GM12878 (cell line): ENCODE results near the gene HIVEP2. TPM values are rescaled to one million over a fixed set of nuclear protein-coding genes. Genes with fewer than 3 reads are reported as not detected.
A peak's percentile ranks its signal among the peaks of the same experiment; 100 is the strongest.

ENCODE experiments used
- ATAC-seq: fragments of 200-7000 bp; cut with Tn5 transposase; 3 replicates; pipeline ENCODE4 v1.9.1; 2020; ENCODE audit warnings: mild to moderate bottlenecking, moderate library complexity
- BruUV-seq: library from RNA; stranded (reverse); fragments of 400-500 nt; replicated peaks from 2 replicates; lab custom pipeline; 2021; lab: Mats Ljungman, UMichigan
- CTCF ChIA-PET: fragments of 300-600 bp; sonication (Branson Sonifier 250); formaldehyde crosslinking; extraction: SDS; loops from one replicate; lab custom pipeline; 2021; ENCODE audit warnings: inconsistent platforms; lab: Yijun Ruan, JAX
- POLR2A ChIA-PET: fragments of 350-600 bp; formaldehyde crosslinking; extraction: SDS; loops from one replicate; lab custom pipeline; 2021; ENCODE audit warnings: inconsistent platforms; lab: Charles Lee
- RAD21 ChIA-PET: fragments of 300-600 bp; sonication (Branson Sonifier 250); formaldehyde crosslinking; loops from one replicate; lab custom pipeline; 2023; ENCODE audit warnings: antibody characterized with exemption; ENCODE audit not compliant: unreplicated experiment; lab: Charles Lee
- SMC1A ChIA-PET: fragments of 300-600 bp; sonication (Branson Sonifier 250); formaldehyde crosslinking; loops from one replicate; lab custom pipeline; 2023; ENCODE audit not compliant: unreplicated experiment, uncharacterized antibody; lab: Charles Lee
- DNase-seq: peaks from one replicate; pipeline ENCODE4 v3.0.0-alpha.2; 2011; ENCODE audit warnings: low read depth, low spot score
- FAIRE-seq: peaks from 3 replicates; lab custom pipeline; 2011; peaks lifted over from hg19 to GRCh38; lab: Jason Lieb, UNC
- H2AFZ ChIP-seq: 2 replicates; pipeline ENCODE4 v1.6.0; 2011; ENCODE audit warnings: low read depth, low read length, control low read depth; ENCODE audit not compliant: control insufficient read depth
- H3K27ac ChIP-seq: 2 replicates; pipeline ENCODE4 v1.5.1; 2011; ENCODE audit warnings: control low read depth; ENCODE audit not compliant: control insufficient read depth, insufficient read depth
- H3K27me3 ChIP-seq, 2 experiments: replicated peaks in 1 of 2; 2 replicates each; pipeline versions ENCODE4 v1.6.0 to v1.6.1; 2011; ENCODE audit warnings: low read length in 1 of 2; ENCODE audit not compliant: control insufficient read depth in 2 of 2, insufficient read depth in 2 of 2
- H3K36me3 ChIP-seq, 2 experiments: 2 replicates each; pipeline ENCODE4 v1.5.1; 2011; ENCODE audit warnings: low read length in 1 of 2; ENCODE audit not compliant: control insufficient read depth in 2 of 2, insufficient read depth in 2 of 2
- H3K4me1 ChIP-seq: 2 replicates; pipeline ENCODE4 v1.6.1; 2011; ENCODE audit warnings: mild to moderate bottlenecking, low read length, moderate library complexity, mixed read lengths; ENCODE audit not compliant: control insufficient read depth, insufficient read depth
- H3K4me2 ChIP-seq: 2 replicates; pipeline ENCODE4 v1.6.0; 2011; ENCODE audit warnings: control low read depth; ENCODE audit not compliant: control insufficient read depth, insufficient read depth
- H3K4me3 ChIP-seq: fragments of 200-600 bp; sonication (generic); 2 replicates; pipeline ENCODE4 v1.5.1; 2016
- H3K79me2 ChIP-seq: 2 replicates; pipeline ENCODE4 v1.6.0; 2011; ENCODE audit warnings: low read length; ENCODE audit not compliant: control insufficient read depth, insufficient read depth
- H3K9ac ChIP-seq: 2 replicates; pipeline ENCODE4 v1.8.0; 2011; ENCODE audit warnings: low read length, control low read depth, mixed read lengths; ENCODE audit not compliant: control insufficient read depth, insufficient read depth
- H3K9me3 ChIP-seq: replicated peaks from 3 replicates; pipeline ENCODE4 v1.5.1; 2011; ENCODE audit warnings: mild to moderate bottlenecking, low read length; ENCODE audit not compliant: control insufficient read depth, insufficient read depth
- H4K20me1 ChIP-seq: 2 replicates; pipeline ENCODE4 v1.6.0; 2011; ENCODE audit not compliant: control insufficient read depth, insufficient read depth
- CEBPZ ChIP-seq: fragments of 150-350 bp; IDR thresholded peaks from 2 replicates; pipeline ENCODE4 v1.6.1; 2016; ENCODE audit warnings: low read depth, low read length
- CREB1 ChIP-seq: IDR thresholded peaks from 2 replicates; pipeline ENCODE4 v1.6.1; 2012; ENCODE audit warnings: low read depth, mild to moderate bottlenecking, inconsistent platforms
- DPF2 ChIP-seq: fragments of 450-650 bp; IDR thresholded peaks from 2 replicates; pipeline ENCODE4 v1.6.1; 2017; ENCODE audit warnings: mild to moderate bottlenecking
- EP300 ChIP-seq, 2 experiments: fragments of 150-350 bp in 1 of 2; IDR thresholded peaks; 2 replicates each; pipeline ENCODE4 v1.6.1; 2011 to 2012; ENCODE audit warnings: low read depth in 2 of 2, low read length in 2 of 2, borderline replicate concordance in 1 of 2, improper control_type of control experiment in 1 of 2, inconsistent platforms in 1 of 2; ENCODE audit not compliant: control insufficient read depth in 1 of 2
- JUNB ChIP-seq: IDR thresholded peaks from 2 replicates; pipeline ENCODE4 v1.6.1; 2016; ENCODE audit warnings: antibody characterized with exemption, mild to moderate bottlenecking
- KLF5 ChIP-seq: fragments of 450-650 bp; IDR thresholded peaks from 2 replicates; pipeline ENCODE4 v1.6.1; 2014; ENCODE audit warnings: mild to moderate bottlenecking; ENCODE audit not compliant: partially characterized antibody
- NR2F1 ChIP-seq: fragments of 450-650 bp; conservative IDR thresholded peaks from 2 replicates; pipeline ENCODE4 v1.6.1; 2017; ENCODE audit warnings: mild to moderate bottlenecking
- SREBF2 ChIP-seq: IDR thresholded peaks from 2 replicates; pipeline ENCODE4 v1.6.1; 2012; ENCODE audit warnings: mild to moderate bottlenecking, low read length
- TCF12 ChIP-seq: IDR thresholded peaks from 2 replicates; pipeline ENCODE4 v1.6.1; 2011; ENCODE audit warnings: low read depth, mild to moderate bottlenecking, low read length
- WGBS: methylation state at CpG from one replicate; pipeline ENCODE4 v1.1.6; 2016; ENCODE audit warnings: low lambda C conversion rate; ENCODE audit not compliant: insufficient replicate concordance, insufficient coverage; ENCODE audit errors: missing lambda C conversion rate; 5-methylcytosine and 5-hydroxymethylcytosine counted together
- in situ Hi-C: fragments of 300-500 bp; cut with MboI; formaldehyde crosslinking; loops from 9 replicates; pipeline ENCODE4 v1.14.3; 2018; ENCODE audit warnings: mixed read lengths
- intact Hi-C: fragments of 100-400 bp; cut with micrococcal nuclease; formaldehyde crosslinking; loops from one replicate; pipeline ENCODE4 v1.14.2; 2022; ENCODE audit not compliant: unreplicated experiment
- polyA plus RNA-seq, 11 experiments: library from polyadenylated mRNA; depleted of rRNA in 4 of 11; unstranded in 6 of 11; stranded (reverse) in 5 of 11; fragments of >200 nt; fragmentation: Nextera tagmentation in 4 of 11; fragmentation: Illumina TruSeq in 1 of 11; extraction: Ambion mirVana in 4 of 11; extraction: Trizol in 1 of 11; gene quantifications; 1 replicate in 1 of 11; 2 replicates in 10 of 11; pipeline versions ENCODE4 v1.2.1 to v1.2.3, GENCODE V29; 2011 to 2016; ENCODE audit warnings: inconsistent platforms in 2 of 11, missing spikeins in 2 of 11, low read depth in 1 of 11
- total RNA-seq, 4 experiments: library from RNA; depleted of rRNA in 3 of 4; stranded (reverse); fragments of >200 nt in 3 of 4; fragmentation: Illumina TruSeq in 1 of 4; extraction: Trizol in 1 of 4; gene quantifications; 2 replicates each; pipeline versions ENCODE4 v1.2.1 to v1.2.3, GENCODE V29; 2013 to 2021

HIVEP2 gene
- total and polyA plus RNA-seq, 10 of the 15 experiments (the other 5 are each of a cell fraction or from before 2014, with no cell fraction given): 1.2 to 15.7 (median 10.2) TPM

GRCh38 chr6:142881761-142882160, 63.2 kb downstream of the HIVEP2 start:
- POLR2A ChIA-PET: interaction anchor here (0.6 to 6.4 kb wide), 15 partner anchors 9 to 95 kb away, joined by 3 to 78 read pairs (median 4); no protein-coding TSS in a partner anchor
- Histone ChIP-seq H2AFZ (no peak overlapping the region), H4K20me1 (no peaks in the 10 kb centered on the region), H3K4me1 (peaks cover 43% of the 10 kb centered on the region), H3K4me2 (no peak overlapping the region), H3K79me2 (peaks cover 87% of the 10 kb centered on the region), H3K27ac (no peak overlapping the region), H3K4me3 (no peak overlapping the region), H3K27me3 (no peaks in the 10 kb centered on the region), H3K9me3 (no peaks in the 10 kb centered on the region; the same call in 1 of the 3 replicates), H3K36me3 (0 out of 4 replicates have a peak, but pooled peaks cover 0 to 1% of the 10 kb centered on the region in 2 experiments), H3K9ac (no peak overlapping the region)
- BruUV-seq: no TSS peak
- in situ Hi-C loops: no loop called here
- 54% methylated on average over 3 of the region's 3 CpGs for WGBS
- FAIRE-seq: no peak
- RAD21 ChIA-PET: interaction anchor here (0.7 to 7.6 kb wide), 19 partner anchors 8 to 189 kb away, joined by 3 to 150 read pairs (median 24); no protein-coding TSS in a partner anchor
- SMC1A ChIA-PET: interaction anchor here (0.7 to 12.3 kb wide), 21 partner anchors 7 to 1193 kb away, joined by 3 to 287 read pairs (median 17); no protein-coding TSS in a partner anchor
- TF ChIP-seq KLF5 (no peak), EP300 (IDR thresholded peaks at IDR 0.05; ENCODE audit: borderline replicate concordance in 1 of 2, control insufficient read depth in 1 of 2, low read depth in 2 of 2, low read length in 2 of 2) (no peak), TCF12 (no peak), CEBPZ (no peak), CREB1 (0 out of 2 replicates have a peak, but pooled peaks have one; percentile 20), JUNB (0 out of 2 replicates have a peak, but pooled peaks have one; percentile 19), DPF2 (no peak), SREBF2 (no peak), NR2F1 (no peak)
- intact Hi-C loops: no loop called here
- DNase-seq: no peak
- peak; percentile 14 for ATAC-seq
- CTCF ChIA-PET: interaction anchor here (1.0 to 2.7 kb wide), 16 partner anchors 9 to 189 kb away, joined by 3 to 20 read pairs (median 4); no protein-coding TSS in a partner anchor
